H9 (cell line): ENCODE results near the gene JAKMIP1. TPM values are rescaled to one million over a fixed set of nuclear protein-coding genes. Genes with fewer than 3 reads are reported as not detected.
A peak's percentile ranks its signal among the peaks of the same experiment; 100 is the strongest.

Source experiments
- DNase-seq: peaks from one replicate; pipeline ENCODE4 v3.0.0-alpha.2; 2017
- H2AFZ ChIP-seq: one replicate; pipeline ENCODE4 v1.6.1; 2013; ENCODE audit warnings: mild to moderate bottlenecking, low read length, control low read depth, moderate library complexity
- H2AK5ac ChIP-seq: 2 replicates; pipeline ENCODE4 v1.6.1; 2013; ENCODE audit warnings: low read length, control low read depth, mixed read lengths; ENCODE audit not compliant: insufficient read length
- H2BK120ac ChIP-seq: one replicate; pipeline ENCODE4 v1.6.1; 2013; ENCODE audit warnings: low read depth, mild to moderate bottlenecking, low read length, control low read depth, inconsistent platforms; ENCODE audit not compliant: poor library complexity, severe bottlenecking
- H2BK12ac ChIP-seq: 2 replicates; pipeline ENCODE4 v1.6.1; 2013; ENCODE audit warnings: low read length, control low read depth, mixed read lengths, low read depth; ENCODE audit not compliant: insufficient read length
- H2BK15ac ChIP-seq: 2 replicates; pipeline ENCODE4 v1.6.1; 2013; ENCODE audit warnings: low read depth, low read length, control low read depth
- H2BK20ac ChIP-seq: one replicate; pipeline ENCODE4 v1.6.1; 2013; ENCODE audit warnings: low read depth, mild to moderate bottlenecking, low read length, control low read depth, inconsistent platforms; ENCODE audit not compliant: poor library complexity, severe bottlenecking
- H2BK5ac ChIP-seq: 2 replicates; pipeline ENCODE4 v1.6.1; 2013; ENCODE audit warnings: low read length, control low read depth, mixed read lengths; ENCODE audit not compliant: insufficient read length
- H3K14ac ChIP-seq: 2 replicates; pipeline ENCODE4 v1.6.1; 2013; ENCODE audit warnings: low read length, control low read depth; ENCODE audit not compliant: insufficient read depth
- H3K18ac ChIP-seq: 2 replicates; pipeline ENCODE4 v1.6.1; 2013; ENCODE audit warnings: low read depth, mild to moderate bottlenecking, mixed read lengths, low read length, control low read depth; ENCODE audit not compliant: insufficient read length
- H3K23ac ChIP-seq: 2 replicates; pipeline ENCODE4 v1.6.1; 2013; ENCODE audit warnings: low read length, control low read depth, mixed read lengths, low read depth; ENCODE audit not compliant: insufficient read length
- H3K23me2 ChIP-seq: 2 replicates; pipeline ENCODE4 v1.6.1; 2013; ENCODE audit warnings: low read depth, mild to moderate bottlenecking, mixed read lengths, low read length, control low read depth; ENCODE audit not compliant: insufficient read length, poor library complexity, severe bottlenecking
- H3K27ac ChIP-seq: 2 replicates; pipeline ENCODE4 v1.5.1; 2013; ENCODE audit warnings: low read length, control low read depth, mixed read lengths, low read depth; ENCODE audit not compliant: insufficient read length
- H3K27me3 ChIP-seq: 2 replicates; pipeline ENCODE4 v1.6.1; 2013; ENCODE audit warnings: low read length, control low read depth, inconsistent platforms; ENCODE audit not compliant: insufficient read depth
- H3K4ac ChIP-seq: 2 replicates; pipeline ENCODE4 v1.6.1; 2013; ENCODE audit warnings: low read depth, mild to moderate bottlenecking, control low read depth, inconsistent platforms, low read length, moderate library complexity
- H3K4me1 ChIP-seq: 2 replicates; pipeline ENCODE4 v1.6.1; 2013; ENCODE audit warnings: low read length, control low read depth, inconsistent platforms; ENCODE audit not compliant: insufficient read depth
- H3K4me2 ChIP-seq: 2 replicates; pipeline ENCODE4 v1.6.1; 2013; ENCODE audit warnings: low read length, control low read depth, mixed read lengths; ENCODE audit not compliant: insufficient read length, insufficient read depth
- H3K56ac ChIP-seq: 2 replicates; pipeline ENCODE4 v1.6.1; 2013; ENCODE audit warnings: low read depth, mild to moderate bottlenecking, mixed read lengths, low read length, control low read depth; ENCODE audit not compliant: insufficient read length
- H3K79me1 ChIP-seq: 2 replicates; pipeline ENCODE4 v1.6.1; 2013; ENCODE audit warnings: low read depth, mild to moderate bottlenecking, moderate library complexity, low read length, control low read depth, inconsistent platforms; ENCODE audit not compliant: insufficient read depth, poor library complexity, severe bottlenecking
- H3K79me2 ChIP-seq: 2 replicates; pipeline ENCODE4 v1.6.1; 2013; ENCODE audit warnings: low read length, control low read depth, inconsistent platforms; ENCODE audit not compliant: insufficient read depth
- H3K9ac ChIP-seq: 2 replicates; pipeline ENCODE4 v1.6.1; 2013; ENCODE audit warnings: low read length, control low read depth, mixed read lengths; ENCODE audit not compliant: insufficient read length; ENCODE audit errors: extremely low read depth
- H3K9me3 ChIP-seq: one replicate; pipeline ENCODE4 v1.6.1; 2013; ENCODE audit warnings: low read depth, low read length, inconsistent platforms; ENCODE audit not compliant: control insufficient read depth
- H3T11ph ChIP-seq: one replicate; pipeline ENCODE4 v1.6.1; 2013; ENCODE audit warnings: mild to moderate bottlenecking, low read length, control low read depth, inconsistent platforms
- H4K20me1 ChIP-seq: one replicate; pipeline ENCODE4 v1.6.1; 2013; ENCODE audit not compliant: control insufficient read depth, insufficient read length, insufficient read depth
- H4K5ac ChIP-seq: 2 replicates; pipeline ENCODE4 v1.6.1; 2013; ENCODE audit warnings: low read depth, mild to moderate bottlenecking, mixed read lengths, low read length, control low read depth; ENCODE audit not compliant: insufficient read length
- H4K8ac ChIP-seq: replicated peaks from 2 replicates; pipeline ENCODE4 v1.6.1; 2013; ENCODE audit warnings: low read length, control low read depth, mixed read lengths, low read depth; ENCODE audit not compliant: insufficient read length
- H4K91ac ChIP-seq: 2 replicates; pipeline ENCODE4 v1.6.1; 2013; ENCODE audit warnings: low read depth, mild to moderate bottlenecking, moderate library complexity, mixed read lengths, low read length, control low read depth; ENCODE audit not compliant: insufficient read length
- H3K27ac Mint-ChIP-seq, 3 experiments: 2 replicates in 2 of 3; 3 replicates in 1 of 3; pipeline ENCODE4 v1.8.0; 2020 to 2021; ENCODE audit warnings: mixed read lengths in 3 of 3, mild to moderate bottlenecking in 1 of 3, moderate library complexity in 1 of 3
- H3K27me3 Mint-ChIP-seq: 2 replicates; pipeline ENCODE4 v1.8.0; 2021; ENCODE audit warnings: low read depth, mild to moderate bottlenecking, moderate library complexity, mixed read lengths
- H3K36me3 Mint-ChIP-seq, 3 experiments: 2 replicates in 2 of 3; 3 replicates in 1 of 3; pipeline ENCODE4 v1.8.0; 2020 to 2021; ENCODE audit warnings: low read depth in 3 of 3, mixed read lengths in 3 of 3; ENCODE audit not compliant: insufficient read depth in 1 of 3
- H3K4me1 Mint-ChIP-seq, 2 experiments: 2 replicates each; pipeline ENCODE4 v1.8.0; 2020; ENCODE audit warnings: mixed read lengths in 2 of 2
- H3K4me3 Mint-ChIP-seq, 2 experiments: 2 replicates in 1 of 2; 3 replicates in 1 of 2; pipeline ENCODE4 v1.8.0; 2020 to 2021; ENCODE audit warnings: mild to moderate bottlenecking in 2 of 2, mixed read lengths in 2 of 2, moderate library complexity in 1 of 2
- H3K9me3 Mint-ChIP-seq, 2 experiments: 2 replicates in 1 of 2; 3 replicates in 1 of 2; pipeline ENCODE4 v1.8.0; 2020; ENCODE audit warnings: mild to moderate bottlenecking in 2 of 2, mixed read lengths in 2 of 2, moderate library complexity in 1 of 2
- WGBS: extraction: QIAGEN DNeasy Blood & Tissue Kit; methylation state at CpG from one replicate; pipeline ENCODE4 v1.1.7; 2013; ENCODE audit warnings: missing lambda C conversion rate, low lambda C conversion rate, mixed read lengths; ENCODE audit not compliant: insufficient read length; ENCODE audit errors: extremely low coverage; 5-methylcytosine and 5-hydroxymethylcytosine counted together
- total RNA-seq: library from RNA; stranded (reverse); gene quantifications from 2 replicates; pipeline ENCODE4 v1.2.1, GENCODE V29; 2021
- TF ChIP-seq, protein P1 (sequence below): fragments of 200-600 bp; sonication (generic); conservative IDR thresholded peaks from 3 replicates; pipeline ENCODE4 v1.8.0; 2021; ENCODE audit warnings: antibody characterized with exemption, mild to moderate bottlenecking

Gene JAKMIP1
- total RNA-seq, 1 experiment from 2014 or later, result 1.5 TPM

GRCh38 chr4:6116696-6117285 is 83.6 kb downstream of the JAKMIP1 start:
- Mint-ChIP-seq H3K9me3 (no peaks in the 10 kb centered on the region), H3K27ac (peak overlapping the region in 2 of 3 experiments; percentile 38 to 60; a peak in 2 of 7 replicates), H3K4me1 (peaks cover 33 to 49% of the 10 kb centered on the region in 2 experiments), H3K4me3 (peak overlapping the region in 1 of 2 experiments; percentile 45; a peak in 3 of 5 replicates), H3K36me3 (no peaks in the 10 kb centered on the region), H3K27me3 (peaks cover 44% of the 10 kb centered on the region)
- Histone ChIP-seq H3K23ac (no peak overlapping the region), H3T11ph (no peak overlapping the region), H3K9ac (no peak overlapping the region), H2BK20ac (no peak overlapping the region), H2BK5ac (no peak overlapping the region), H3K18ac (no peak overlapping the region), H2AFZ (no peak overlapping the region), H3K9me3 (no peaks in the 10 kb centered on the region), H4K91ac (no peak overlapping the region), H3K56ac (no peak overlapping the region), H4K20me1 (no peaks in the 10 kb centered on the region), H3K23me2 (no peaks in the 10 kb centered on the region), H3K79me2 (no peaks in the 10 kb centered on the region), H3K27ac (no peak overlapping the region), H3K27me3 (no peaks in the 10 kb centered on the region), H3K4ac (no peak overlapping the region), H2BK120ac (no peak overlapping the region), H4K5ac (no peak overlapping the region), H4K8ac (no peak overlapping the region), H3K79me1 (no peaks in the 10 kb centered on the region), H2BK12ac (no peak overlapping the region), H3K4me2 (no peak overlapping the region), H2AK5ac (no peak overlapping the region), H3K4me1 (peaks cover 13% of the 10 kb centered on the region), H2BK15ac (no peak overlapping the region), H3K14ac (no peak overlapping the region)
- no peak for DNase-seq
- TF ChIP-seq, protein P1, sequence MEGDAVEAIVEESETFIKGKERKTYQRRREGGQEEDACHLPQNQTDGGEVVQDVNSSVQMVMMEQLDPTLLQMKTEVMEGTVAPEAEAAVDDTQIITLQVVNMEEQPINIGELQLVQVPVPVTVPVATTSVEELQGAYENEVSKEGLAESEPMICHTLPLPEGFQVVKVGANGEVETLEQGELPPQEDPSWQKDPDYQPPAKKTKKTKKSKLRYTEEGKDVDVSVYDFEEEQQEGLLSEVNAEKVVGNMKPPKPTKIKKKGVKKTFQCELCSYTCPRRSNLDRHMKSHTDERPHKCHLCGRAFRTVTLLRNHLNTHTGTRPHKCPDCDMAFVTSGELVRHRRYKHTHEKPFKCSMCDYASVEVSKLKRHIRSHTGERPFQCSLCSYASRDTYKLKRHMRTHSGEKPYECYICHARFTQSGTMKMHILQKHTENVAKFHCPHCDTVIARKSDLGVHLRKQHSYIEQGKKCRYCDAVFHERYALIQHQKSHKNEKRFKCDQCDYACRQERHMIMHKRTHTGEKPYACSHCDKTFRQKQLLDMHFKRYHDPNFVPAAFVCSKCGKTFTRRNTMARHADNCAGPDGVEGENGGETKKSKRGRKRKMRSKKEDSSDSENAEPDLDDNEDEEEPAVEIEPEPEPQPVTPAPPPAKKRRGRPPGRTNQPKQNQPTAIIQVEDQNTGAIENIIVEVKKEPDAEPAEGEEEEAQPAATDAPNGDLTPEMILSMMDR, result no peak
- no CpG with 5 or more reads among the region's 15 CpGs for WGBS
